GM23338 (cell line): Measurements from ENCODE around the gene AIG1. TPM values are rescaled to one million over a fixed set of nuclear protein-coding genes. Genes with fewer than 3 reads are reported as not detected.

Experiments
- ATAC-seq: fragments of 200-7000 bp; cut with Tn5 transposase; 3 replicates; pipeline ENCODE4 v1.9.1; 2020
- DNase-seq: peaks from one replicate; pipeline ENCODE4 v3.0.0-alpha.2; 2015; ENCODE audit warnings: low spot score
- H2AFZ ChIP-seq: fragments of 200-600 bp; sonication (generic); 2 replicates; pipeline ENCODE4 v1.8.0; 2016; ENCODE audit warnings: antibody characterized with exemption, mild to moderate bottlenecking, moderate library complexity
- H3F3A ChIP-seq: fragments of 200-600 bp; sonication (generic); replicated peaks from 2 replicates; pipeline ENCODE4 v1.8.0; 2017; ENCODE audit warnings: antibody characterized with exemption, mixed run types, low read depth
- H3K27ac ChIP-seq: fragments of 200-600 bp; sonication (generic); 2 replicates; pipeline ENCODE4 v1.6.1; 2016; ENCODE audit warnings: low read depth
- H3K27me3 ChIP-seq: fragments of 200-600 bp; sonication (generic); 2 replicates; pipeline ENCODE4 v1.8.0; 2016; ENCODE audit warnings: mild to moderate bottlenecking, mixed run types, moderate library complexity; ENCODE audit not compliant: insufficient read depth
- H3K36me3 ChIP-seq: fragments of 200-600 bp; sonication (generic); 2 replicates; pipeline ENCODE4 v1.8.0; 2016; ENCODE audit warnings: mild to moderate bottlenecking; ENCODE audit not compliant: insufficient read depth
- H3K4me1 ChIP-seq: fragments of 200-600 bp; sonication (generic); 2 replicates; pipeline ENCODE4 v1.8.0; 2016; ENCODE audit warnings: mild to moderate bottlenecking, moderate library complexity; ENCODE audit not compliant: insufficient read depth
- H3K4me2 ChIP-seq: fragments of 200-600 bp; sonication (generic); 2 replicates; pipeline ENCODE4 v1.7.1; 2017; ENCODE audit warnings: mixed run types
- H3K4me3 ChIP-seq: fragments of 200-600 bp; sonication (generic); 2 replicates; pipeline ENCODE4 v1.6.1; 2016; ENCODE audit warnings: mixed run types
- H3K79me2 ChIP-seq: fragments of 200-600 bp; sonication (generic); replicated peaks from 2 replicates; pipeline ENCODE4 v1.8.0; 2017; ENCODE audit warnings: mild to moderate bottlenecking; ENCODE audit not compliant: insufficient read depth
- H3K9me2 ChIP-seq: fragments of 200-600 bp; sonication (generic); 2 replicates; pipeline ENCODE4 v1.8.0; 2017; ENCODE audit not compliant: insufficient read depth
- H4K20me1 ChIP-seq: fragments of 200-600 bp; sonication (generic); replicated peaks from 2 replicates; pipeline ENCODE4 v1.8.0; 2017; ENCODE audit warnings: mild to moderate bottlenecking; ENCODE audit not compliant: insufficient read depth
- H3K27ac Mint-ChIP-seq: 2 replicates; pipeline ENCODE4 v1.8.0; 2020; ENCODE audit warnings: inconsistent platforms, mild to moderate bottlenecking, moderate library complexity, mixed read lengths
- H3K27me3 Mint-ChIP-seq: 3 replicates; pipeline ENCODE4 v1.8.0; 2022; ENCODE audit warnings: low read depth, mild to moderate bottlenecking, moderate library complexity, mixed read lengths, inconsistent platforms; ENCODE audit not compliant: insufficient read depth, poor library complexity
- H3K36me3 Mint-ChIP-seq: 3 replicates; pipeline ENCODE4 v1.8.0; 2021; ENCODE audit warnings: low read depth, mild to moderate bottlenecking, inconsistent platforms, moderate library complexity, mixed read lengths
- H3K4me1 Mint-ChIP-seq: 3 replicates; pipeline ENCODE4 v1.8.0; 2020; ENCODE audit warnings: mild to moderate bottlenecking, inconsistent platforms, mixed read lengths
- H3K4me3 Mint-ChIP-seq: 3 replicates; pipeline ENCODE4 v1.8.0; 2021; ENCODE audit warnings: moderate library complexity, mild to moderate bottlenecking, inconsistent platforms, mixed read lengths
- H3K9me3 Mint-ChIP-seq: 3 replicates; pipeline ENCODE4 v1.8.0; 2020; ENCODE audit warnings: moderate library complexity, mild to moderate bottlenecking, inconsistent platforms, mixed read lengths
- CREB1 ChIP-seq: fragments of 250-450 bp; sonication (Bioruptor Pico); IDR thresholded peaks from 2 replicates; pipeline ENCODE4 v1.5.0; 2020; ENCODE audit warnings: low read depth, mild to moderate bottlenecking, moderate library complexity
- EZH2 ChIP-seq: fragments of 200-600 bp; sonication (generic); IDR thresholded peaks from one replicate; pipeline ENCODE4 v1.8.0; 2017; ENCODE audit warnings: antibody characterized with exemption, mild to moderate bottlenecking, low read depth; ENCODE audit not compliant: unreplicated experiment
- EZH2phosphoT487 ChIP-seq: fragments of 200-600 bp; sonication (generic); IDR thresholded peaks from one replicate; pipeline ENCODE4 v1.8.1; 2018; ENCODE audit warnings: antibody characterized with exemption; ENCODE audit not compliant: unreplicated experiment
- JUNB ChIP-seq: IDR thresholded peaks from one replicate; pipeline ENCODE4 v1.6.1; 2016; ENCODE audit warnings: antibody characterized with exemption; ENCODE audit not compliant: unreplicated experiment
- NANOG ChIP-seq: IDR thresholded peaks from 2 replicates; pipeline ENCODE4 v1.6.1; 2016; ENCODE audit warnings: antibody characterized with exemption, borderline replicate concordance
- POLR2AphosphoS5 ChIP-seq: IDR thresholded peaks from 2 replicates; pipeline ENCODE4 v1.6.1; 2016; ENCODE audit warnings: antibody characterized with exemption, low read depth
- STAT1 ChIP-seq: IDR thresholded peaks from one replicate; pipeline ENCODE4 v1.6.1; 2016; ENCODE audit warnings: antibody characterized with exemption; ENCODE audit not compliant: unreplicated experiment
- ZNF114 ChIP-seq: fragments of 250-450 bp; sonication (Bioruptor Pico); IDR thresholded peaks from 2 replicates; pipeline ENCODE4 v1.5.0; 2020; ENCODE audit warnings: mild to moderate bottlenecking, moderate library complexity
- polyA plus RNA-seq: library from polyadenylated mRNA; unstranded; fragments of >200 nt; fragmentation: Nextera tagmentation; extraction: Ambion mirVana; gene quantifications from 2 replicates; pipeline ENCODE4 v1.2.1, GENCODE V29; 2016
- total RNA-seq: library from RNA; depleted of rRNA; stranded (reverse); fragments of >200 nt; shearing (Covaris generic); gene quantifications from 2 replicates; pipeline ENCODE4 v1.2.3, GENCODE V29; 2014
- TF ChIP-seq, protein P1 (sequence below): IDR thresholded peaks from 2 replicates; pipeline ENCODE4 v1.6.1; 2016; ENCODE audit warnings: antibody characterized with exemption
- TF ChIP-seq, protein P2 (sequence below): fragments of 250-450 bp; sonication (Bioruptor Pico); IDR thresholded peaks from 2 replicates; pipeline ENCODE4 v1.5.0; 2020; ENCODE audit warnings: mild to moderate bottlenecking, moderate library complexity
- TF ChIP-seq, protein P3 (sequence below), 2 experiments: fragments of 200-600 bp in 1 of 2; sonication (generic) in 1 of 2; conservative IDR thresholded peaks; 2 replicates each; pipeline versions ENCODE4 v1.5.1 to v1.6.1; 2016 to 2017; ENCODE audit warnings: antibody characterized with exemption in 2 of 2, low read depth in 2 of 2, mild to moderate bottlenecking in 2 of 2, moderate library complexity in 1 of 2
- TF ChIP-seq, protein P4 (sequence below): IDR thresholded peaks from one replicate; pipeline ENCODE4 v1.6.1; 2018; ENCODE audit warnings: antibody characterized with exemption; ENCODE audit not compliant: unreplicated experiment

The AIG1 gene
- total and polyA plus RNA-seq, 2 experiments from 2014 or later: 65.2 to 88.4 TPM

DNA sequence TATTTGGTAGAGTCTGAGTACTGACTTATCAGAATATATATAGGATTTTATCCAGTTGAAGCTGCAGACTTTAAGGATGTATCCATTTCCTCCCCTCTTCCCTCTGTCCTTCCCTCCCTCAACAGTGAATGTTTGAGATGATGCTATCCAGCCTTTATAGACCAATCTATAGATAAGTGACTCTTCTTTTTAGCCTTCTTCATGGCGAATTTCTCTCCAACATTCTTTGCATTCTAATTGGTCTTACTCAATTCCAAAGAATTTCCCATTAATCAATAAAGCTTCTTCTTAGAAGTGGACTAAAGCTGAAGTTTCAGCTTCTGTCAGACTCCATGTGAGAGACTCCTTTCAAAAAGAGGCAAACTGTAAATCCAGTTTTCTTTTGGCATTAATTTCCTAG lies 99.3 kb downstream of the AIG1 start:
- Histone ChIP-seq H3K4me3 (no peak overlapping the region), H3K4me1 (peaks cover 9% of the 10 kb centered on the region; the same call in 1 of the 2 replicates), H3K9me2 (no peaks in the 10 kb centered on the region), H3K27ac (no peak overlapping the region), H3K36me3 (0 out of 2 replicates have a peak, but pooled peaks cover 2% of the 10 kb centered on the region), H4K20me1 (no peaks in the 10 kb centered on the region; the same call in 1 of the 2 replicates), H3F3A (no peaks in the 10 kb centered on the region), H3K4me2 (no peak overlapping the region), H2AFZ (no peak overlapping the region), H3K79me2 (0 out of 2 replicates have a peak, but pooled peaks cover 1% of the 10 kb centered on the region), H3K27me3 (no peaks in the 10 kb centered on the region)
- no peaks in the 10 kb centered on the region for H3K36me3 Mint-ChIP-seq
- H3K27ac Mint-ChIP-seq: no peak overlapping the region
- H3K9me3 Mint-ChIP-seq: no peaks in the 10 kb centered on the region
- ATAC-seq: no peak
- no peak for TF ChIP-seq NANOG
- no peak for TF ChIP-seq POLR2AphosphoS5
- TF ChIP-seq JUNB: no peak
- TF ChIP-seq, protein P1, sequence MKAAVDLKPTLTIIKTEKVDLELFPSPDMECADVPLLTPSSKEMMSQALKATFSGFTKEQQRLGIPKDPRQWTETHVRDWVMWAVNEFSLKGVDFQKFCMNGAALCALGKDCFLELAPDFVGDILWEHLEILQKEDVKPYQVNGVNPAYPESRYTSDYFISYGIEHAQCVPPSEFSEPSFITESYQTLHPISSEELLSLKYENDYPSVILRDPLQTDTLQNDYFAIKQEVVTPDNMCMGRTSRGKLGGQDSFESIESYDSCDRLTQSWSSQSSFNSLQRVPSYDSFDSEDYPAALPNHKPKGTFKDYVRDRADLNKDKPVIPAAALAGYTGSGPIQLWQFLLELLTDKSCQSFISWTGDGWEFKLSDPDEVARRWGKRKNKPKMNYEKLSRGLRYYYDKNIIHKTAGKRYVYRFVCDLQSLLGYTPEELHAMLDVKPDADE: no peak
- TF ChIP-seq, protein P2, sequence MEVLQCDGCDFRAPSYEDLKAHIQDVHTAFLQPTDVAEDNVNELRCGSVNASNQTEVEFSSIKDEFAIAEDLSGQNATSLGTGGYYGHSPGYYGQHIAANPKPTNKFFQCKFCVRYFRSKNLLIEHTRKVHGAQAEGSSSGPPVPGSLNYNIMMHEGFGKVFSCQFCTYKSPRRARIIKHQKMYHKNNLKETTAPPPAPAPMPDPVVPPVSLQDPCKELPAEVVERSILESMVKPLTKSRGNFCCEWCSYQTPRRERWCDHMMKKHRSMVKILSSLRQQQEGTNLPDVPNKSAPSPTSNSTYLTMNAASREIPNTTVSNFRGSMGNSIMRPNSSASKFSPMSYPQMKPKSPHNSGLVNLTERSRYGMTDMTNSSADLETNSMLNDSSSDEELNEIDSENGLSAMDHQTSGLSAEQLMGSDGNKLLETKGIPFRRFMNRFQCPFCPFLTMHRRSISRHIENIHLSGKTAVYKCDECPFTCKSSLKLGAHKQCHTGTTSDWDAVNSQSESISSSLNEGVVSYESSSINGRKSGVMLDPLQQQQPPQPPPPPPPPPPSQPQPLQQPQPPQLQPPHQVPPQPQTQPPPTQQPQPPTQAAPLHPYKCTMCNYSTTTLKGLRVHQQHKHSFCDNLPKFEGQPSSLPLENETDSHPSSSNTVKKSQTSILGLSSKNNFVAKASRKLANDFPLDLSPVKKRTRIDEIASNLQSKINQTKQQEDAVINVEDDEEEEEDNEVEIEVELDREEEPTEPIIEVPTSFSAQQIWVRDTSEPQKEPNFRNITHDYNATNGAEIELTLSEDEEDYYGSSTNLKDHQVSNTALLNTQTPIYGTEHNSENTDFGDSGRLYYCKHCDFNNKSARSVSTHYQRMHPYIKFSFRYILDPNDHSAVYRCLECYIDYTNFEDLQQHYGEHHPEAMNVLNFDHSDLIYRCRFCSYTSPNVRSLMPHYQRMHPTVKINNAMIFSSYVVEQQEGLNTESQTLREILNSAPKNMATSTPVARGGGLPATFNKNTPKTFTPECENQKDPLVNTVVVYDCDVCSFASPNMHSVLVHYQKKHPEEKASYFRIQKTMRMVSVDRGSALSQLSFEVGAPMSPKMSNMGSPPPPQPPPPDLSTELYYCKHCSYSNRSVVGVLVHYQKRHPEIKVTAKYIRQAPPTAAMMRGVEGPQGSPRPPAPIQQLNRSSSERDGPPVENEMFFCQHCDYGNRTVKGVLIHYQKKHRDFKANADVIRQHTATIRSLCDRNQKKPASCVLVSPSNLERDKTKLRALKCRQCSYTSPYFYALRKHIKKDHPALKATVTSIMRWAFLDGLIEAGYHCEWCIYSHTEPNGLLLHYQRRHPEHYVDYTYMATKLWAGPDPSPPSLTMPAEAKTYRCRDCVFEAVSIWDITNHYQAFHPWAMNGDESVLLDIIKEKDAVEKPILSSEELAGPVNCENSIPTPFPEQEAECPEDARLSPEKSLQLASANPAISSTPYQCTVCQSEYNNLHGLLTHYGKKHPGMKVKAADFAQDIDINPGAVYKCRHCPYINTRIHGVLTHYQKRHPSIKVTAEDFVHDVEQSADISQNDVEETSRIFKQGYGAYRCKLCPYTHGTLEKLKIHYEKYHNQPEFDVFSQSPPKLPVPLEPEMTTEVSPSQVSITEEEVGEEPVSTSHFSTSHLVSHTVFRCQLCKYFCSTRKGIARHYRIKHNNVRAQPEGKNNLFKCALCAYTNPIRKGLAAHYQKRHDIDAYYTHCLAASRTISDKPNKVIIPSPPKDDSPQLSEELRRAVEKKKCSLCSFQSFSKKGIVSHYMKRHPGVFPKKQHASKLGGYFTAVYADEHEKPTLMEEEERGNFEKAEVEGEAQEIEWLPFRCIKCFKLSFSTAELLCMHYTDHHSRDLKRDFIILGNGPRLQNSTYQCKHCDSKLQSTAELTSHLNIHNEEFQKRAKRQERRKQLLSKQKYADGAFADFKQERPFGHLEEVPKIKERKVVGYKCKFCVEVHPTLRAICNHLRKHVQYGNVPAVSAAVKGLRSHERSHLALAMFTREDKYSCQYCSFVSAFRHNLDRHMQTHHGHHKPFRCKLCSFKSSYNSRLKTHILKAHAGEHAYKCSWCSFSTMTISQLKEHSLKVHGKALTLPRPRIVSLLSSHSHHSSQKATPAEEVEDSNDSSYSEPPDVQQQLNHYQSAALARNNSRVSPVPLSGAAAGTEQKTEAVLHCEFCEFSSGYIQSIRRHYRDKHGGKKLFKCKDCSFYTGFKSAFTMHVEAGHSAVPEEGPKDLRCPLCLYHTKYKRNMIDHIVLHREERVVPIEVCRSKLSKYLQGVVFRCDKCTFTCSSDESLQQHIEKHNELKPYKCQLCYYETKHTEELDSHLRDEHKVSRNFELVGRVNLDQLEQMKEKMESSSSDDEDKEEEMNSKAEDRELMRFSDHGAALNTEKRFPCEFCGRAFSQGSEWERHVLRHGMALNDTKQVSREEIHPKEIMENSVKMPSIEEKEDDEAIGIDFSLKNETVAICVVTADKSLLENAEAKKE (CRISPR knock-in tag): no peak
- no peak for TF ChIP-seq EZH2
- TF ChIP-seq STAT1: no peak
- TF ChIP-seq, protein P3, sequence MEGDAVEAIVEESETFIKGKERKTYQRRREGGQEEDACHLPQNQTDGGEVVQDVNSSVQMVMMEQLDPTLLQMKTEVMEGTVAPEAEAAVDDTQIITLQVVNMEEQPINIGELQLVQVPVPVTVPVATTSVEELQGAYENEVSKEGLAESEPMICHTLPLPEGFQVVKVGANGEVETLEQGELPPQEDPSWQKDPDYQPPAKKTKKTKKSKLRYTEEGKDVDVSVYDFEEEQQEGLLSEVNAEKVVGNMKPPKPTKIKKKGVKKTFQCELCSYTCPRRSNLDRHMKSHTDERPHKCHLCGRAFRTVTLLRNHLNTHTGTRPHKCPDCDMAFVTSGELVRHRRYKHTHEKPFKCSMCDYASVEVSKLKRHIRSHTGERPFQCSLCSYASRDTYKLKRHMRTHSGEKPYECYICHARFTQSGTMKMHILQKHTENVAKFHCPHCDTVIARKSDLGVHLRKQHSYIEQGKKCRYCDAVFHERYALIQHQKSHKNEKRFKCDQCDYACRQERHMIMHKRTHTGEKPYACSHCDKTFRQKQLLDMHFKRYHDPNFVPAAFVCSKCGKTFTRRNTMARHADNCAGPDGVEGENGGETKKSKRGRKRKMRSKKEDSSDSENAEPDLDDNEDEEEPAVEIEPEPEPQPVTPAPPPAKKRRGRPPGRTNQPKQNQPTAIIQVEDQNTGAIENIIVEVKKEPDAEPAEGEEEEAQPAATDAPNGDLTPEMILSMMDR (conservative IDR thresholded peaks at IDR 0.05; ENCODE audit: low read depth in 2 of 2): no peak
- no peak for TF ChIP-seq ZNF114
- TF ChIP-seq, protein P4, sequence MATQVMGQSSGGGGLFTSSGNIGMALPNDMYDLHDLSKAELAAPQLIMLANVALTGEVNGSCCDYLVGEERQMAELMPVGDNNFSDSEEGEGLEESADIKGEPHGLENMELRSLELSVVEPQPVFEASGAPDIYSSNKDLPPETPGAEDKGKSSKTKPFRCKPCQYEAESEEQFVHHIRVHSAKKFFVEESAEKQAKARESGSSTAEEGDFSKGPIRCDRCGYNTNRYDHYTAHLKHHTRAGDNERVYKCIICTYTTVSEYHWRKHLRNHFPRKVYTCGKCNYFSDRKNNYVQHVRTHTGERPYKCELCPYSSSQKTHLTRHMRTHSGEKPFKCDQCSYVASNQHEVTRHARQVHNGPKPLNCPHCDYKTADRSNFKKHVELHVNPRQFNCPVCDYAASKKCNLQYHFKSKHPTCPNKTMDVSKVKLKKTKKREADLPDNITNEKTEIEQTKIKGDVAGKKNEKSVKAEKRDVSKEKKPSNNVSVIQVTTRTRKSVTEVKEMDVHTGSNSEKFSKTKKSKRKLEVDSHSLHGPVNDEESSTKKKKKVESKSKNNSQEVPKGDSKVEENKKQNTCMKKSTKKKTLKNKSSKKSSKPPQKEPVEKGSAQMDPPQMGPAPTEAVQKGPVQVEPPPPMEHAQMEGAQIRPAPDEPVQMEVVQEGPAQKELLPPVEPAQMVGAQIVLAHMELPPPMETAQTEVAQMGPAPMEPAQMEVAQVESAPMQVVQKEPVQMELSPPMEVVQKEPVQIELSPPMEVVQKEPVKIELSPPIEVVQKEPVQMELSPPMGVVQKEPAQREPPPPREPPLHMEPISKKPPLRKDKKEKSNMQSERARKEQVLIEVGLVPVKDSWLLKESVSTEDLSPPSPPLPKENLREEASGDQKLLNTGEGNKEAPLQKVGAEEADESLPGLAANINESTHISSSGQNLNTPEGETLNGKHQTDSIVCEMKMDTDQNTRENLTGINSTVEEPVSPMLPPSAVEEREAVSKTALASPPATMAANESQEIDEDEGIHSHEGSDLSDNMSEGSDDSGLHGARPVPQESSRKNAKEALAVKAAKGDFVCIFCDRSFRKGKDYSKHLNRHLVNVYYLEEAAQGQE: no peak
- TF ChIP-seq CREB1: no peak
- no peak for TF ChIP-seq EZH2phosphoT487
- H3K4me3 Mint-ChIP-seq: no peak overlapping the region
- peak; percentile 10 for DNase-seq
- H3K27me3 Mint-ChIP-seq: no peaks in the 10 kb centered on the region
- H3K4me1 Mint-ChIP-seq: peaks cover 2% of the 10 kb centered on the region; the same call in 1 of the 3 replicates
